Hepatocyte (in vitro differentiated cells): ENCODE results near the gene CYB5R3. TPM values are rescaled to one million over a fixed set of nuclear protein-coding genes. Genes with fewer than 3 reads are reported as not detected.

Experiments used
- polyA plus RNA-seq: library from polyadenylated mRNA; unstranded; fragments of >200 nt; fragmentation: Nextera tagmentation; extraction: Ambion mirVana; gene quantifications from 2 replicates; pipeline ENCODE4 v1.2.1, GENCODE V29; 2016
- small RNA-seq: library from RNA; depleted of rRNA; stranded (forward); fragments of <200 nt; gene quantifications from one replicate; pipeline ENCODE3, GENCODE V24; 2014
- total RNA-seq: library from RNA; depleted of rRNA; stranded (reverse); fragments of >200 nt; gene quantifications from 2 replicates; pipeline ENCODE4 v1.2.3, GENCODE V29; 2014

Gene CYB5R3
- total and polyA plus RNA-seq, 2 experiments from 2014 or later = 119 to 438 TPM

Small RNA genes within 50 kb of the gene (small RNA-seq; reads per million reads assigned to genes)
- gene RNU6-513P = not detected

Other genes starting within 250 kb of the CYB5R3 start
- 0.16 and 0.53 TPM in 2 replicates for gene NFAM1, start 217.0 kb downstream of the CYB5R3 start, total RNA-seq
- 0.15 and 1.0 TPM in 2 replicates for gene NFAM1, start 217.0 kb downstream of the CYB5R3 start, polyA plus RNA-seq
- gene RRP7A, start 129.6 kb downstream of the CYB5R3 start, total RNA-seq = 25.0 and 27.6 TPM in 2 replicates
- 41.7 and 51.6 TPM in 2 replicates for gene RRP7A, start 129.6 kb downstream of the CYB5R3 start, polyA plus RNA-seq
- gene SERHL2, start 95.4 kb downstream of the CYB5R3 start, total RNA-seq = 1.3 and 4.1 TPM in 2 replicates
- gene SERHL2, start 95.4 kb downstream of the CYB5R3 start, polyA plus RNA-seq = 2.7 and 3.3 TPM in 2 replicates
- 31.4 and 39.2 TPM in 2 replicates for gene POLDIP3, start 34.5 kb downstream of the CYB5R3 start, total RNA-seq
- 39.4 and 40.3 TPM in 2 replicates for gene POLDIP3, start 34.5 kb downstream of the CYB5R3 start, polyA plus RNA-seq
- 0.33 TPM in 1 of 2 replicates, not detected in the other for gene ATP5MGL, start 8.8 kb downstream of the CYB5R3 start, total RNA-seq
- gene ATP5MGL, start 8.8 kb downstream of the CYB5R3 start, polyA plus RNA-seq = 0.60 TPM in 1 of 2 replicates, not detected in the other
- 3.3 and 4.4 TPM in 2 replicates for gene A4GALT, start 71.5 kb upstream of the CYB5R3 start, total RNA-seq
- gene A4GALT, start 71.5 kb upstream of the CYB5R3 start, polyA plus RNA-seq = 2.2 and 5.8 TPM in 2 replicates
- 89.5 and 99.5 TPM in 2 replicates for gene ARFGAP3, start 207.9 kb upstream of the CYB5R3 start, total RNA-seq
- gene ARFGAP3, start 207.9 kb upstream of the CYB5R3 start, polyA plus RNA-seq = 53.7 and 54.7 TPM in 2 replicates